HG02623 (cell line): ENCODE results near the gene NKAPL.
"Not testable (repeated sequence)": the region's sequence is repeated elsewhere in the genome, so short reads cannot be mapped to it uniquely, and the experiment has no call there.

ENCODE experiments used
- ATAC-seq: cut with Tn5 transposase; IDR thresholded peaks from one replicate; pipeline ENCODE4 v1.9.1; 2021; ENCODE audit warnings: moderate library complexity; ENCODE audit not compliant: unreplicated experiment

NKAPL gene

DNA sequence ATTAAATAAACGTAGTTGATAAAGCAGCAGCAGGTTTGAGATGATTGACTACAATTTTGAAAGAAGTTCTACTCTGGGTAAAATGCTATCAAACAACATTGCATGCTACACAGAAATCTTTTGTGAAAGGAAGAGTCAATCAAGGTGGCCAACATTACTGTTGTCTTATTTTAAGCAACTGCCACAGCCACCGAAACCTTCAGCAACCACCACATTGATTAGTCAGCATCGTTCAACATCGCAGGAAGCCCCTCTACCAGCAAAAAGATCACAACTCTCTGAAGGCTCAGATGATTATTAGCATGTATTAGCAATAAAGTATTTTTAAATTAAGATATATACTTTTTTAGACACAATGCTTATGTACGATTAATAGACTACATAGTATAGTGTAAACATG lies 36.2 kb downstream of the NKAPL start:
- ATAC-seq, result no peak

DNA sequence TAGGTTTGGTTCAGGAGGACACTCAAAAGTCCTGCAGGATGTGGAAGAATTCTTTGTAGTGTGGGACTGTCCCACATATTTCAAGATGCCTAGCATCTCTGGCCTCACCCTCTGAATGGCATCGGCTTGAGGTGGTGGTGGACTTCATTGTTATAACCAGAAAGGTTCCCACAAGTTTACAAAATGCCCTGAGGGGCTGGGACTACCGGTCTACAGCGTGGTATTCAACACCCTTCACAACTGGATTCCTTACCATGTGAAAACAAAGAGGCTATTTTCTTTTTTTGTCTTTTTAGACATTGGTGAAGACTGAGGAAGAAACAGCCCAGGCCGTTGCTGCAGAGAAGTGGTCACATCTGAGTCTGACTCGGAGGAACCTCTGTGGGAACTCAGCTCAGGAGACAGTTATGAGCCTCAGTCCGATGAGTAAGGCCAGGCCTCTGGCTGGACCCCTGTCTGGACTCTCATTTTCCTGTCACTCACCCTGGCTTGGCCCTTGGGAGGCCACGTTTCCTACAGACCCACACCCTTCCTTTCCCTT lies 37.5 kb downstream of the NKAPL start:
- ATAC-seq, result no peak

DNA sequence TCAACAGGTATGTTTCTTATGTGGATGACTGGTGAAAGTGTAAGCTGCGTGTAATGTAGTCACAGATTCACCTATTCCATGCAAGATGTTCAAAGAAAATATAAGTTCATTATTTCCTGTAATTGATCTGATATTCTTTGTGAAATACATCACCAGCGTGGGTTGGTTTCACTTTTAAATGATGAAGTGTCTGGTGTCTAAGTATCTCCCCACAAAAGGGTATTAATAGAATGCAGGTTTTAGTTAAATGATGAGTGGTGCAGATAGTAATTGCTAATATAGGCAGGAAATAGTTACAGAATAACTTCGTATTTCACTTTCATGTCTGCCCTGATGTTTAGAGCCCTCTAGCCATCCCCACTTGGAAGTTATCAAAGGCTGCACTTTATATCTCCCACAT lies 44.5 kb downstream of the NKAPL start:
- ATAC-seq, result peak; percentile 71

DNA sequence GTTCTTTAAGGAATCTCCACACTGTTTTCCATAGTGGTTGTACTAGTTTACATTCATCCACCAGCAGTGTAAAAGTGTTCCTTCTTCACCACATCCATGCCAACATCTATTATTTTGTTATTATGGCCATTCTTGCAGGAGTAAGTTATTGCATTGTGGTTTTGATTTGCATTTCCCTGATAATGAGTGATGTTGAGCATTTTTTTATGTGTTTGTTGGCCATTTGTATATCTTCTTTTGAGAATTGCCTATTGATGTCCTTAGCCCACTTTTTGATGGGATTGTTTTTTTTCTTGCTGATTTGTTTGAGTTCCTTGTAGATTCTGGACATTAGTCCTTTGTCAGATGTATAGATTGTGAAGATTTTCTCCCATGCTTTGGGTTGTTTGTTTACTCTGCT lies 47.3 kb downstream of the NKAPL start:
- ATAC-seq, result not testable (repeated sequence)
